Vagina (tissue), 2 donors: Measurements from ENCODE around the gene COL27A1. TPM values are rescaled to one million over a fixed set of nuclear protein-coding genes. Genes with fewer than 3 reads are reported as not detected.

Experiments used
- DNase-seq, 2 donors: peaks; one replicate each; pipeline ENCODE4 v3.0.0-alpha.2; 2017; ENCODE audit errors: extremely low spot score in 2 of 2
- H3K27ac ChIP-seq: fragments of 200-600 bp; sonication (generic); one replicate; pipeline ENCODE4 v1.5.1; 2019
- H3K27me3 ChIP-seq: fragments of 200-600 bp; sonication (generic); one replicate; pipeline ENCODE4 v1.5.1; 2019
- H3K36me3 ChIP-seq, 2 donors: fragments of 200-600 bp; sonication (generic); one replicate each; pipeline ENCODE4 v1.5.1; 2017 to 2019
- H3K4me1 ChIP-seq: fragments of 200-600 bp; sonication (generic); one replicate; pipeline ENCODE4 v1.5.1; 2019
- H3K4me3 ChIP-seq, 2 donors: fragments of 200-600 bp; sonication (generic); 1 replicate in 1 of 2; 2 replicates in 1 of 2; pipeline ENCODE4 v1.5.1; 2016 to 2019
- H3K9me3 ChIP-seq: fragments of 200-600 bp; sonication (generic); one replicate; pipeline ENCODE4 v1.5.1; 2019
- POLR2A ChIP-seq, 2 donors: fragments of 450-650 bp; IDR thresholded peaks; one replicate each; pipeline ENCODE4 v1.6.1; 2017; ENCODE audit warnings: antibody characterized with exemption in 2 of 2, mild to moderate bottlenecking in 2 of 2, moderate library complexity in 2 of 2
- POLR2AphosphoS5 ChIP-seq, 2 donors: sonication (generic); formaldehyde crosslinking; IDR thresholded peaks; one replicate each; pipeline ENCODE4 v1.9.0; 2017; ENCODE audit warnings: antibody characterized with exemption in 2 of 2, mild to moderate bottlenecking in 2 of 2, low read depth in 1 of 2; ENCODE audit not compliant: insufficient read depth in 1 of 2
- intact Hi-C: fragments of 100-400 bp; cut with DNase I; formaldehyde crosslinking; loops from one replicate; pipeline ENCODE4 v1.15.1; 2023
- microRNA counts, 2 donors: library from miRNA; unstranded; fragments of <30 nt; microRNA quantifications; one replicate each; lab custom pipeline; 2016 to 2017
- microRNA-seq: library from miRNA; unstranded; fragments of <30 nt; microRNA quantifications from one replicate; pipeline ENCODE4, GENCODE V29; 2017; ENCODE audit warnings: borderline number of aligned reads, borderline replicate concordance
- small RNA-seq: library from RNA; depleted of rRNA; stranded (forward); fragments of <200 nt; gene quantifications from one replicate; pipeline ENCODE3, GENCODE V24; 2016
- total RNA-seq: library from RNA; depleted of rRNA; stranded (reverse); fragments of >200 nt; gene quantifications from one replicate; pipeline ENCODE4 v1.2.3, GENCODE V29; 2016
- TF ChIP-seq, protein P1 (sequence below), 3 experiments: fragments of 450-650 bp in 2 of 3; fragments of 200-600 bp in 1 of 3; sonication (generic) in 1 of 3; IDR thresholded peaks; one replicate each; pipeline ENCODE4 v1.5.1; 2017 to 2019; ENCODE audit warnings: antibody characterized with exemption in 3 of 3, mild to moderate bottlenecking in 2 of 3, moderate library complexity in 2 of 3

Gene COL27A1
- total RNA-seq, 1 donor from 2014 or later = 17.2 TPM

DNA sequence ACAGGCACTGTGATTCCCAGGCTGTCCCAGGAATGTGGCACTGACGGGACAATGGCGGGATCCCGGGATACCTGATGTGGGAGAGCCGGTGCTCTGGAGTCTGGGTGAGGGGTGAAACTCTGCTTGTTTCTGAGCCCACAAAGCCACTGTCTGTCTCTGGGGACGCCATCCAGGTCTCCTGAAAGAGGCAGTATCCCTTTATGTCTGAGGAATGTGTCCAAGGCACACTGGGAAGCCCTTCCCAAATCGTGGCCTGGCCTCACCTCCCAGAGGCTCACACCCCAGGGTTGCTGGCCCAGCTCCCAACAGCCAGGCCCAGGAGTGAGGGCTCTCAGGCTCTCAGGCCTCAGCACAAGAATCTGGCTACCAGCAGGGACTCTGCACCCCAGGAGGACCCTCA, 201.5 kb downstream of the COL27A1 start:
- H3K36me3 ChIP-seq = peaks cover 4 to 89% of the 10 kb centered on the region in 2 donors
- intact Hi-C loops = no loop called here

DNA sequence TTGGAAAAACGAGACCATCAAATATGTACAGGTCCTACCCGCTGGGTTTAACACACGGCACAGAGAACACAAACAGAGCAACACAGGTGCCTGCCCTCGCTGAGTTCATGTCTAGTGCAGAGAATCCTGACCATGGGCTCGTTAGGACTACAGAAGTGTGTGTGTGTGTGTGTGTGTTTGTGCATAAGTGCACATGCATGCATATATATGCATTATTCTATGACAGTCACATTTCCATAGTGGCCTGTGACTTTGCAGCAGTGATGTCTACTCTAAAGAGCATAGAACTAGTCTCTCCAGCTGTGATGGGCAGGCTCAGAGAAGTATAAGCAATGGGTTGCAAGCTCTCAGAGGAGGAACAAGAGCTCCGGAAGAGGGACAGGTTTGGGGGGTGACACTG, 202.0 kb downstream of the COL27A1 start:
- intact Hi-C loops = no loop called here
- TF ChIP-seq, protein P1, sequence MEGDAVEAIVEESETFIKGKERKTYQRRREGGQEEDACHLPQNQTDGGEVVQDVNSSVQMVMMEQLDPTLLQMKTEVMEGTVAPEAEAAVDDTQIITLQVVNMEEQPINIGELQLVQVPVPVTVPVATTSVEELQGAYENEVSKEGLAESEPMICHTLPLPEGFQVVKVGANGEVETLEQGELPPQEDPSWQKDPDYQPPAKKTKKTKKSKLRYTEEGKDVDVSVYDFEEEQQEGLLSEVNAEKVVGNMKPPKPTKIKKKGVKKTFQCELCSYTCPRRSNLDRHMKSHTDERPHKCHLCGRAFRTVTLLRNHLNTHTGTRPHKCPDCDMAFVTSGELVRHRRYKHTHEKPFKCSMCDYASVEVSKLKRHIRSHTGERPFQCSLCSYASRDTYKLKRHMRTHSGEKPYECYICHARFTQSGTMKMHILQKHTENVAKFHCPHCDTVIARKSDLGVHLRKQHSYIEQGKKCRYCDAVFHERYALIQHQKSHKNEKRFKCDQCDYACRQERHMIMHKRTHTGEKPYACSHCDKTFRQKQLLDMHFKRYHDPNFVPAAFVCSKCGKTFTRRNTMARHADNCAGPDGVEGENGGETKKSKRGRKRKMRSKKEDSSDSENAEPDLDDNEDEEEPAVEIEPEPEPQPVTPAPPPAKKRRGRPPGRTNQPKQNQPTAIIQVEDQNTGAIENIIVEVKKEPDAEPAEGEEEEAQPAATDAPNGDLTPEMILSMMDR (IDR thresholded peaks at IDR 0.05) = no peak
- TF ChIP-seq POLR2AphosphoS5 (IDR thresholded peaks at IDR 0.05; ENCODE audit: insufficient read depth in 1 of 2, low read depth in 1 of 2) = no peak
- Histone ChIP-seq H3K9me3 (no peaks in the 10 kb centered on the region), H3K27me3 (no peaks in the 10 kb centered on the region), H3K27ac (no peak overlapping the region), H3K4me3 (no peak overlapping the region), H3K4me1 (no peaks in the 10 kb centered on the region), H3K36me3 (peaks cover 4 to 91% of the 10 kb centered on the region in 2 donors)
- DNase-seq = no peak

More for the DNA sequence above, 201.5 kb downstream of the COL27A1 start:
- Histone ChIP-seq H3K27me3 (no peaks in the 10 kb centered on the region), H3K4me3 (no peak overlapping the region), H3K4me1 (no peaks in the 10 kb centered on the region), H3K27ac (no peak overlapping the region), H3K9me3 (no peaks in the 10 kb centered on the region)
- DNase-seq = no peak
- TF ChIP-seq POLR2AphosphoS5 (IDR thresholded peaks at IDR 0.05; ENCODE audit: insufficient read depth in 1 of 2, low read depth in 1 of 2) = no peak

DNA sequence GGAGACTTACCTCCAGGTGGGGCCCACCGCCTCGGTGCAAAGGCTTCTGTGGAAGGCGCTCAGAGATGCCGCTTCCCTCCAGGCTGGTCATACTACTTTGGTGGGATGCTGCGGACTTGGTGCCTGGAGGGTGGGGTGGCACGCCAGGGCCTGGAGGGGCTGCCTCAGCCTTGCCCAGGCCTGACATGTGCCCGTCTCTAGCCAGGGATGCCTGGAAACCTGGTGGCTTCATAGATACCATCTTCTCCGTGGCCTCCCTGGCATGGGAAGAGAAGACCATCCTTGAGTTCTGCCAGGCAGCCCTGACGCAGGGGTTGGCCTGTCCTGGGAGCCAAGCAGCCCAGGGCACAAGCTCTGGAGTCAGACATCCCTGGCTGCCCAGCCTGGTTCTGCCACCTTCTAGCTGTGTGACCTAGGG, 202.6 kb downstream of the COL27A1 start:
- Histone ChIP-seq H3K4me3 (no peak overlapping the region), H3K36me3 (peaks cover 4 to 91% of the 10 kb centered on the region in 2 donors), H3K27ac (no peak overlapping the region), H3K4me1 (no peaks in the 10 kb centered on the region), H3K9me3 (no peaks in the 10 kb centered on the region), H3K27me3 (no peaks in the 10 kb centered on the region)
- intact Hi-C loops = no loop called here
- TF ChIP-seq POLR2AphosphoS5 (IDR thresholded peaks at IDR 0.05; ENCODE audit: insufficient read depth in 1 of 2, low read depth in 1 of 2) (no peak), POLR2A (IDR thresholded peaks at IDR 0.05) (no peak)
- TF ChIP-seq, protein P1 (IDR thresholded peaks at IDR 0.05) = no peak
- DNase-seq = no peak

DNA sequence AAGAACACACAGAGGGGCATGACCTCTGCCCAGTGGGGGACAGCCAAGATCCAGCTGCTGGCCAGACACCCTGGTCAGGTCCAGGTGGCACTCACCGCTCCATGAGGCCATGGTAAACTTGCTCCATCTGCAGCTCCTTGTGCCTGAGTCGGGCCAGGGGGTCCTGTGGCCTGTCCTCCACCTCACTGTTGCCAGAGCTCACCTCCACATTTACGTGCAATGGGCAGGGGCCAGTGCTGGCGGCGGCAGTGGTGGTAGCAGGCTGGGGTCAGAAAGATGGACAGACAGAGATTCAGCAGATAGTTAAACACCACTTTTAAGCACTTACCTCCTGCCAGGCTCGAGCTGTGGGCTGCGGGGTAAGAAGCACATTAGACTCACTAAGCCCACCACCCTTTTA, 204.5 kb downstream of the COL27A1 start:
- H3K27me3 ChIP-seq = no peaks in the 10 kb centered on the region
- no peak for DNase-seq
- intact Hi-C loops = no loop called here
- H3K9me3 ChIP-seq = no peaks in the 10 kb centered on the region
- H3K4me1 ChIP-seq = peaks cover 15% of the 10 kb centered on the region
- H3K27ac ChIP-seq = no peak overlapping the region
- TF ChIP-seq POLR2A (IDR thresholded peaks at IDR 0.05) (no peak), POLR2AphosphoS5 (IDR thresholded peaks at IDR 0.05; ENCODE audit: insufficient read depth in 1 of 2, low read depth in 1 of 2) (no peak)
- TF ChIP-seq, protein P1 (IDR thresholded peaks at IDR 0.05) = no peak
- H3K4me3 ChIP-seq = no peak overlapping the region
- H3K36me3 ChIP-seq = peaks cover 4 to 77% of the 10 kb centered on the region in 2 donors

DNA sequence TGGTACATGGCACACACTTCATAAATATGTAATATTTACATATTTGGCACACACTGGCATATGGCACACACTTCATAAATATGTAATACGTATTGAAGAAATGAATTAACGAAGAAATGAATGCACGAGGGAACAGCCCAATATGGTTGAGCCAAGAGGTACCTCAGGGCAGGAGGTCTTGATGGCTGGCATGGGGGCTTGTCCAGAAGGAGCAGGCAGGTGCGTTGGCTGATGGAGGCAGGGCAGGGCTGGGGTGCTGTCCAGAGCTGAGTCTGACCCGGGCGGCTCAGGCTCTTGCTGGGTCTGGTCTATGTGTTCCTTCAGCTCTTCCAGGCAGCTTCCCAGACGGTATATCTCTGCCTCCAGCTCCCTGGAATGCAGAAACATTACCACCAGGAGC, 206.2 kb downstream of the COL27A1 start:
- Histone ChIP-seq H3K9me3 (no peaks in the 10 kb centered on the region), H3K4me3 (no peak overlapping the region), H3K4me1 (peaks cover 31% of the 10 kb centered on the region), H3K27me3 (no peaks in the 10 kb centered on the region), H3K27ac (peak overlapping the region; percentile 34), H3K36me3 (peaks cover 0 to 61% of the 10 kb centered on the region in 2 donors)
- intact Hi-C loops = no loop called here
- TF ChIP-seq, protein P1 (IDR thresholded peaks at IDR 0.05) = no peak
- TF ChIP-seq POLR2AphosphoS5 (IDR thresholded peaks at IDR 0.05; ENCODE audit: insufficient read depth in 1 of 2, low read depth in 1 of 2) (no peak), POLR2A (IDR thresholded peaks at IDR 0.05) (no peak)
- no peak for DNase-seq

MicroRNAs within 50 kb of the gene (microRNA counts, 767-probe panel; counts per million panel counts)
- 3,286 to 4,114 counts per million in 2 donors for microRNA hsa-miR-455-3p (lab: Ali Mortazavi, UCI)
- microRNA hsa-miR-455-5p (lab: Ali Mortazavi, UCI) = 3,037 to 3,691 counts per million in 2 donors

Small RNAs within 50 kb of the gene (microRNA-seq; reads per million reads assigned to microRNA genes)
- gene MIR455 = 3,046 reads per million, percentile 87 among the genes with 10 or more reads in this experiment

Small RNAs within 50 kb of the gene (small RNA-seq; reads per million reads assigned to genes)
- gene MIR455 = 11.6 reads per million, percentile 93 among the genes with 10 or more reads in this experiment

Other genes with a start within 250 kb of the COL27A1 start
- not detected for gene AMBP, start 77.2 kb upstream of the COL27A1 start, total RNA-seq
- gene KIF12, start 56.2 kb upstream of the COL27A1 start, total RNA-seq = not detected
- gene ORM1, start 167.6 kb downstream of the COL27A1 start, total RNA-seq = not detected
- gene ORM2, start 174.3 kb downstream of the COL27A1 start, total RNA-seq = not detected
- gene AKNA, start 232.4 kb downstream of the COL27A1 start, total RNA-seq = 55.0 TPM